Hepatocyte (in vitro differentiated cells): ENCODE data around the gene DNAJC8.

Source experiments
- CTCF ChIP-seq: fragments of 200-600 bp; sonication (generic); IDR thresholded peaks from 2 replicates; pipeline ENCODE4 v1.5.1; 2016; ENCODE audit warnings: antibody characterized with exemption, mild to moderate bottlenecking; ENCODE audit not compliant: poor library complexity
- EZH2 ChIP-seq: fragments of 200-600 bp; sonication (generic); IDR thresholded peaks from 2 replicates; pipeline ENCODE4 v1.6.1; 2016; ENCODE audit warnings: antibody characterized with exemption, mild to moderate bottlenecking, borderline replicate concordance
- EZH2phosphoT487 ChIP-seq: fragments of 200-600 bp; sonication (generic); IDR thresholded peaks from one replicate; pipeline ENCODE4 v1.6.1; 2018; ENCODE audit warnings: antibody characterized with exemption, mild to moderate bottlenecking, low read depth, moderate library complexity; ENCODE audit not compliant: unreplicated experiment, severe bottlenecking

GRCh38 chr1:28205243-28205642 lies 27.6 kb downstream of the DNAJC8 start:
- TF ChIP-seq CTCF, result no peak
- no peak for TF ChIP-seq EZH2
- TF ChIP-seq EZH2phosphoT487, result no peak
